NCI-H82 treated with DMSO at 0.1 percent for 48 hours (cell line): Measurements from ENCODE around the gene ACP2.
"Not testable (repeated sequence)": the region's sequence is repeated elsewhere in the genome, so short reads cannot be mapped to it uniquely, and the experiment has no call there.

Source experiments
- DNase-seq: peaks from one replicate; lab custom pipeline; 2025; ENCODE audit not compliant: unreplicated experiment; lab: John Stamatoyannopoulos, UW

The ACP2 gene

GRCh38 chr11:47208008-47208552 lies 40.5 kb downstream of the ACP2 start:
- DNase-seq, result not testable (repeated sequence)

- DNase-seq, result no peak
Observed at GRCh38 chr11:47207459-47207858, 41.2 kb downstream of the ACP2 start.

- not testable (repeated sequence) for DNase-seq
Observed at GRCh38 chr11:47206577-47206976, 42.0 kb downstream of the ACP2 start.

GRCh38 chr11:47204637-47204989 lies 44.0 kb downstream of the ACP2 start:
- no peak for DNase-seq

- DNase-seq, result no peak
Observed at GRCh38 chr11:47202576-47202975, 46.0 kb downstream of the ACP2 start.

- DNase-seq, result no peak
Observed at GRCh38 chr11:47201015-47201414, 47.6 kb downstream of the ACP2 start.

- not testable (repeated sequence) for DNase-seq
Observed at GRCh38 chr11:47198161-47198560, 50.5 kb downstream of the ACP2 start.

GRCh38 chr11:47192111-47192510 lies 56.5 kb downstream of the ACP2 start:
- no peak for DNase-seq

- not testable (repeated sequence) for DNase-seq
Observed at GRCh38 chr11:47191137-47191536, 57.5 kb downstream of the ACP2 start.
